Liver (tissue), 9 donors: ENCODE data around the gene PVALEF. TPM values are rescaled to one million over a fixed set of nuclear protein-coding genes. Genes with fewer than 3 reads are reported as not detected.

Source experiments
- DNase-seq: peaks from one replicate; pipeline ENCODE4 v3.0.0-alpha.2; 2017; ENCODE audit warnings: low spot score
- H3K27ac ChIP-seq, 2 donors: one replicate each; pipeline ENCODE4 v1.7.0; 2013; ENCODE audit warnings: inconsistent platforms in 2 of 2, low read length in 2 of 2, control low read depth in 1 of 2, low read depth in 1 of 2, mild to moderate bottlenecking in 1 of 2
- H3K27me3 ChIP-seq, 4 donors: one replicate each; pipeline versions ENCODE4 v1.6.1 to v1.7.0; 2013; ENCODE audit warnings: low read length in 3 of 4, inconsistent platforms in 1 of 4, mild to moderate bottlenecking in 1 of 4, moderate library complexity in 1 of 4; ENCODE audit not compliant: control insufficient read depth in 4 of 4, insufficient read depth in 4 of 4
- H3K36me3 ChIP-seq, 4 donors: one replicate each; pipeline versions ENCODE4 v1.6.1 to v1.7.0; 2013; ENCODE audit warnings: low read length in 3 of 4, mild to moderate bottlenecking in 3 of 4, low read depth in 1 of 4, moderate library complexity in 1 of 4; ENCODE audit not compliant: control insufficient read depth in 4 of 4, insufficient read depth in 3 of 4
- H3K4me1 ChIP-seq, 4 donors: one replicate each; pipeline versions ENCODE4 v1.6.1 to v1.7.0; 2013; ENCODE audit warnings: low read length in 3 of 4, mild to moderate bottlenecking in 3 of 4, moderate library complexity in 1 of 4; ENCODE audit not compliant: control insufficient read depth in 4 of 4, insufficient read depth in 4 of 4
- H3K4me3 ChIP-seq, 3 donors: one replicate each; pipeline versions ENCODE4 v1.6.1 to v1.7.0; 2013; ENCODE audit warnings: low read length in 3 of 3, control low read depth in 1 of 3, low read depth in 1 of 3, mild to moderate bottlenecking in 1 of 3
- H3K9ac ChIP-seq, 2 donors: one replicate each; pipeline ENCODE4 v1.7.0; 2013; ENCODE audit warnings: low read length in 2 of 2, mild to moderate bottlenecking in 2 of 2, moderate library complexity in 2 of 2, control low read depth in 1 of 2, low read depth in 1 of 2
- H3K9me3 ChIP-seq, 4 donors: one replicate each; pipeline versions ENCODE4 v1.6.1 to v1.7.0; 2013; ENCODE audit warnings: low read length in 3 of 4; ENCODE audit not compliant: control insufficient read depth in 4 of 4
- ATF3 ChIP-seq: IDR thresholded peaks from 2 replicates; pipeline ENCODE4 v1.6.1; 2016; ENCODE audit warnings: antibody characterized with exemption
- CTCF ChIP-seq: fragments of 150-350 bp; IDR thresholded peaks from 2 replicates; pipeline ENCODE4 v1.5.1; 2017; ENCODE audit warnings: improper control_type of control experiment, low read depth, low read length; ENCODE audit not compliant: missing input control
- EGR1 ChIP-seq, 2 donors: IDR thresholded peaks; 2 replicates each; pipeline ENCODE4 v1.6.1; 2016 to 2018; ENCODE audit warnings: antibody characterized with exemption in 2 of 2, low read depth in 2 of 2
- FOXA1 ChIP-seq: IDR thresholded peaks from 2 replicates; pipeline ENCODE4 v1.6.1; 2016; ENCODE audit warnings: antibody characterized with exemption
- FOXA2 ChIP-seq: IDR thresholded peaks from 2 replicates; pipeline ENCODE4 v1.6.1; 2016; ENCODE audit warnings: antibody characterized with exemption
- GABPA ChIP-seq, 2 donors: IDR thresholded peaks in 1 of 2; conservative IDR thresholded peaks in 1 of 2; 2 replicates each; pipeline ENCODE4 v1.6.1; 2016; ENCODE audit warnings: antibody characterized with exemption in 2 of 2, mild to moderate bottlenecking in 1 of 2, moderate library complexity in 1 of 2
- HNF4A ChIP-seq, 2 donors: conservative IDR thresholded peaks; 2 replicates each; pipeline ENCODE4 v1.6.1; 2016; ENCODE audit warnings: antibody characterized with exemption in 2 of 2, mild to moderate bottlenecking in 2 of 2
- HNF4G ChIP-seq: IDR thresholded peaks from 2 replicates; pipeline ENCODE4 v1.6.1; 2016; ENCODE audit warnings: antibody characterized with exemption
- JUND ChIP-seq, 2 donors: IDR thresholded peaks; 2 replicates each; pipeline ENCODE4 v1.6.1; 2016; ENCODE audit warnings: antibody characterized with exemption in 2 of 2
- MAX ChIP-seq: IDR thresholded peaks from 2 replicates; pipeline ENCODE4 v1.6.1; 2016; ENCODE audit warnings: antibody characterized with exemption
- NR2F2 ChIP-seq: IDR thresholded peaks from 2 replicates; pipeline ENCODE4 v1.6.1; 2016; ENCODE audit warnings: antibody characterized with exemption
- RAD21 ChIP-seq, 2 donors: IDR thresholded peaks; 2 replicates each; pipeline ENCODE4 v1.6.1; 2016; ENCODE audit warnings: antibody characterized with exemption in 2 of 2, mild to moderate bottlenecking in 2 of 2
- REST ChIP-seq: IDR thresholded peaks from 2 replicates; pipeline ENCODE4 v1.6.1; 2016; ENCODE audit warnings: antibody characterized with exemption, mild to moderate bottlenecking
- RXRA ChIP-seq, 2 donors: IDR thresholded peaks; 2 replicates each; pipeline ENCODE4 v1.6.1; 2017 to 2018; ENCODE audit warnings: antibody characterized with exemption in 2 of 2, mild to moderate bottlenecking in 1 of 2
- SP1 ChIP-seq: IDR thresholded peaks from 2 replicates; pipeline ENCODE4 v1.6.1; 2018; ENCODE audit warnings: antibody characterized with exemption, mild to moderate bottlenecking
- TAF1 ChIP-seq: conservative IDR thresholded peaks from 2 replicates; pipeline ENCODE4 v1.6.1; 2016; ENCODE audit warnings: antibody characterized with exemption, mild to moderate bottlenecking
- YY1 ChIP-seq: IDR thresholded peaks from 2 replicates; pipeline ENCODE4 v1.6.1; 2016; ENCODE audit warnings: antibody characterized with exemption, mild to moderate bottlenecking
- ZBTB33 ChIP-seq: IDR thresholded peaks from 2 replicates; pipeline ENCODE4 v1.6.1; 2016; ENCODE audit warnings: antibody characterized with exemption
- WGBS: extraction: QIAGEN DNeasy Blood & Tissue Kit; methylation state at CpG from one replicate; pipeline ENCODE4 v1.1.7; 2013; 5-methylcytosine and 5-hydroxymethylcytosine counted together
- polyA plus RNA-seq, 2 donors: library from polyadenylated mRNA; stranded (reverse) in 1 of 2; unstranded in 1 of 2; fragments of 200-250 nt in 1 of 2; fragments of >200 nt in 1 of 2; fragmentation: Nextera tagmentation in 1 of 2; extraction: Ambion mirVana in 1 of 2; gene quantifications; one replicate each; pipeline versions ENCODE4 v1.2.1 to v1.2.3, GENCODE V29; 2013 to 2015
- total RNA-seq, 2 donors: library from RNA; depleted of rRNA; stranded (reverse); fragments of >200 nt; gene quantifications; one replicate each; pipeline ENCODE4 v1.2.3, GENCODE V29; 2014
- donor health status: healthy.
- donor health status: healthy.
- donor health status: healthy.
- donor health status: healthy.
- donor health status: healthy.

PVALEF gene
- total and polyA plus RNA-seq, 4 donors = not detected

- H3K36me3 ChIP-seq = no peaks in the 10 kb centered on the region
- no peak overlapping the region for H3K27ac ChIP-seq
- no peak overlapping the region for H3K4me3 ChIP-seq
- no peaks in the 10 kb centered on the region for H3K9me3 ChIP-seq
- WGBS = 94% methylated on average over 43 of the region's 43 CpGs
- H3K4me1 ChIP-seq = peaks cover 0 to 2% (median 1%) of the 10 kb centered on the region in 4 donors
- no peak for TF ChIP-seq REST
- no peak for TF ChIP-seq NR2F2
- TF ChIP-seq RXRA (IDR thresholded peaks at IDR 0.05) = no peak
- no peak for TF ChIP-seq HNF4G
- no peak for TF ChIP-seq CTCF
- TF ChIP-seq TAF1 = no peak
- no peak for TF ChIP-seq ATF3
- TF ChIP-seq SP1 = no peak
- TF ChIP-seq ZBTB33 = no peak
- TF ChIP-seq EGR1 (IDR thresholded peaks at IDR 0.05; ENCODE audit: low read depth in 2 of 2) = no peak
- no peak for TF ChIP-seq FOXA1
- TF ChIP-seq YY1 = no peak
- no peak for TF ChIP-seq MAX
- no peak for TF ChIP-seq RAD21 (IDR thresholded peaks at IDR 0.05)
- no peak for TF ChIP-seq GABPA (IDR thresholded peaks at IDR 0.05 in 1 of 2, conservative IDR thresholded peaks at IDR 0.05 in 1 of 2)
- no peak for TF ChIP-seq JUND (IDR thresholded peaks at IDR 0.05)
- no peak for TF ChIP-seq HNF4A (conservative IDR thresholded peaks at IDR 0.05)
- no peak for TF ChIP-seq FOXA2
- H3K27me3 ChIP-seq = no peaks in the 10 kb centered on the region
- no peak for DNase-seq
- no peak overlapping the region for H3K9ac ChIP-seq
Measured at GRCh38 chr17:81158688-81159590, 6.4 kb upstream of the PVALEF start.
